GM18519 (cell line): Measurements from ENCODE around the gene GABBR1.

Experiments used
- ATAC-seq: cut with Tn5 transposase; IDR thresholded peaks from one replicate; pipeline ENCODE4 v1.9.1; 2021; ENCODE audit warnings: mild to moderate bottlenecking, moderate library complexity; ENCODE audit not compliant: unreplicated experiment, low FRiP score

Gene GABBR1

DNA sequence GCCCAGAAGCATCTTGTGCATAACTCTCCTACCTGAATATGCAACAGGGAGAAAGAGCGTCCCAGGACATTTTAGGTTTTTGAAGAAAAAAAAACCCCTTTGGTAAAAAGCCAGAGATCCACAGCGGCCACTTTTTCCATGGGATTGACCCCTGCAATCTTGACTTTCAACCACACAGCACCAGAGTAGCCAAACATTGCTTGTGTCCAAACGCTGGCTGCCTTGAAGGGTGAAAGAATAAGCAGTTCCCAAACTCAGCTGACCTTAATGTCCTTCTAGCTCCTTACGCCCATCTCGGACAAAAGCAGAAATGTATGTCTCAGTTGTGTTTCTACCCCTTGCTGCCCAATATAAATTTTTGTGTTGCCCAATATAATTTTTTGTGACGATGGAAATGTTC is 22.7 kb upstream of the GABBR1 start:
- ATAC-seq, result no peak

DNA sequence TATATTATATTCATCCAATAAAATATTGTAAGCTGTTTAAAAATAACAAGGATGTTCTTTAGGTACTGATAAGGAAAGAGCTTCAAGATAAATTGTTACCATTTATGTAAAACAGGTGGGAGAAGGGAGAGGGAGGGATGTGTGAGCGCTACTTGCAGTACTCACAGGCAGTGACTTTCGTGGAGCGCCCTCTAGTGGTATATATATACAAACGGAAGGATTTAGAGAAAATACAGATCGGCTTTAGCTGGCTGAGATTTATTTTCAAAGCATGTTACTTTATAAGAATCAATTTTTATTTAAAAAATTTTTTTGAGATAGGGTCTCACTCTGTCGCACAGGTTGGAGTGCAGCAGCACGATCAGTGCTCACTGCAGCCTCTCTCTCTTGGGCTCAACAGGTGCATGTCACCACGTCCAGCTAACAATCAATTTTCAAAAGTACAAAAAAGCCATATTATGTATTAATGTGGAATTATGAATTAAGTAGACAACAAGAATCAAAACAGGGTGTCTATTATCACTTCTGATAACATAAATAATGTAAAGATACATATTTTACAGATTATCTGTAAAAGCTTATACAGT is 20.6 kb upstream of the GABBR1 start:
- ATAC-seq, result no peak

DNA sequence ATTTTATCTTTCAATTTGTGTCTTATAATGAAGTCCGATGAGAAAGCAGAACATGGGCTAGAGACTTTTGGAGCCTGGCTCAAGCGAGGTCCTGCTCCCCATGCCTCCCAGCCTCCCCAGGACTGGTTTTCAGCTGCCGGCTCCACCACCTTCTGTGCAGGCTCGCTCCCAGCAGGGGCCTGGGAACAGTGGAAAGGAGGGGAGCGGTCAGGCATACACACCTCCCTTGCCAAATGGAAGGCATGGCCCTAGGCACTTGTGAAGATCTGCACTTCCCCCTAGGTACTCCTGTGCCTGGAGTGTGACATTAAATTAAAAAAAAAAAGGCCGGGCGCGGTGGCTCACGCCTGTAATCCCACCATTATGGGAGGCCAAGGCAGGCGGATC is 19.2 kb upstream of the GABBR1 start:
- no peak for ATAC-seq

GRCh38 chr6:29651413-29652197 is 18.6 kb upstream of the GABBR1 start:
- no peak for ATAC-seq

DNA sequence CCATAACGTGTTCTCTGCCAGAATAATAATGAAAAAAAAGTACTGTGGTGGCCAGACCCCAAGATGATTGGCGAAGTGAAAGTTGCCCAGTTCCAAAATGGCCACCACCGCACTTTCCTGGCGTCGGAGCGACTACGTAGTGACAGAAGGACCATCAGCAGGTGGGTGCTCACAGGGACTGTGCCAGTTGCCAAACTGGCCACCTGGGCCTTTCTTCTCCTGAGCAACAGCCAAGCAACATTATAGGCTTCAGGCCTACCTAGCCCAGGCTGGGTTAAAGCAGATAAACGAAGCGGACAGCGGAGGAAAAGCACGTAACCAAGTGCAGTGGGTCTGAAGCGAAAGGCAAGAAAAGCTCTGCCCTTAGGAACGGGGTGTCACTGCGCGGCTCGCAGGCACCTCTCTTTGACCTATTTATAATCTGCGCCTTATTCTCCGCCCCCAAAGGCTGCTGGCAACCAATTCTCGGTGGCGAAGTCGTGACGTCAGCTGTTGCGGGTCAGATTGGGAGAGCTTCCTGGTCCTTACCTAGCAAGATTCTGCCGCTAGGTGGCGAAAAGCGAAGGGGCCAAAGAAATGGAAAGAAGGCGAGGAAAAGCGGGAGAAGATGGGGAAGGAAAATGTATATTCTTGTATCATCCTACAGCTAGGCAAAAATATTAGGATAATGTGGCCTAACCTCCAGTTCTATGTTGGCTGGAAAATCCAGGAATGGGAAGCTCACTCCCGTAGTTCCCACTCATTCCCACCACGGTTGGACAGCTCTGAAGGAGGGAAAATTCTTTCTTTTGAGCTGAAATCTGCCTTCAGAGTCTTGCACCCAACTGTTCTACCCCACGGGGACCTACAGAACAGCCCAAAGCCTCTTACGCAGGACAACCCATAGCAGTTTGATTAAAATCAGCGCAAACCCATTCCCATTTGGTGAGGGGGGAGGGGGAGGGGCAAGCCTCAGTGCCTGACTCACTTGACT is 17.0 kb upstream of the GABBR1 start:
- ATAC-seq, result peak; percentile 91

GRCh38 chr6:29647927-29648642 is 15.1 kb upstream of the GABBR1 start:
- ATAC-seq, result no peak

- ATAC-seq, result no peak
Observed at GRCh38 chr6:29641430-29642148, 8.6 kb upstream of the GABBR1 start.

DNA sequence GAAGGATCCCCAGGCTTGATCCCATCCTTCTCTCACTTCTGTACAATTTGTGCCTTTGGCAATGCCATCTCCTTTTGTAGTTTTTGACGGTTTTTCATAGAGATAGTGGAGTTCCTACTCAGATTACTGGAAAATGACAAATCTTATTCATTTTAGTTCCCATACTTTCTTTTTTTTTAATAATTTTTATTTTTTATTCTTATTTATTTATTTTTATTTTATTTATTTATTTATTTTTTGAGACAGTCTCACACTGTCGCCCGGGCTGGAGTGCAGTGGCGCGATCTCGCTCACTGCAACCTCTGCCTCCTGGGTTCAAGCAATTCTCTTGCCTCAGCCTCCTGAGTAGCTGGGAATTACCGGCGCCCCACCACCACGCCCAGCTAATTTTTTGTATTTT is 4.3 kb upstream of the GABBR1 start:
- ATAC-seq, result no peak

- ATAC-seq, result no peak
Observed at GRCh38 chr6:29633534-29633905, 537 bp upstream of the GABBR1 start.

DNA sequence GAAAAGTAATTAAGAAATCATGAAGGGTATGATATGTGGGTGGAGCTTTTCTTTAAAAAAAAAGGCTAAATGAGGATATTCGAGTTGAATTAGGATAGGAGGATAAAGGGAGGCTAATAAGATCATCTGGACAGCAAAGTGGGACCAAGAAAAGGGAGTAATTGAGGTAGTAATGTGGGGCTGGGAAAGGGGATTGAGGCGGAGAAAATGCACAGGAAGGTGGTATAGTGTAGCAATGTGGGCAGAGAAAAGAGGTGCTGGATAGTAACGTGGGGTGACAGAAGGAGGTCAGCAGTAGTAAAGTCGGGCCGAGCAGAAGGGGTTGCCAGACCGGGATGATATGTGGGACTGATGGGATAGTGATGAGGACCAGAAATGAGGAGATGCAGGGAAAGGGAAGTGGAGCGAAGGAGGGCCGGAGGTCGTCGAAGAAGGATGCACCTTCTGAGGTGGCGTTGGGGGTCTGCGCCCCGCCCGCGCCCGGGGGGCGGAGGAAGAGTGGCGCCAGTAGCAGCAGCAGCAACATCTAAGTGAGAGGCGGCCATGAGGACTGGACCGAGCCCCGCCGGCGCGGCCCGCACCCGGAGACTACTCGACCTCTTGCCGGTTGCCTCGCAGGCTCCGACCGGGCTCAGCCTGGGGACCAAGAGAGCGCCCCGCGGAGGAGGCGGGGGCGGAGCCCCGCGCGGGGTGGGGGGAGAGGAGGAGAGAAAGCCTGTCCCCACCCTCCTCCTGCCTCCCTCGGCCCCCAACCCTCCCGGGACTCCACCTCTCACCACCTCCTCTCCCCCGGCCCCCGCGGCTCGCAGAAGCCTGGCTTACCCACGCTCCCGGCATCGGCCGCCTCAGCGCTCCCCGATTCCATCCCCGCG is 887 bp downstream of the GABBR1 start:
- no peak for ATAC-seq

DNA sequence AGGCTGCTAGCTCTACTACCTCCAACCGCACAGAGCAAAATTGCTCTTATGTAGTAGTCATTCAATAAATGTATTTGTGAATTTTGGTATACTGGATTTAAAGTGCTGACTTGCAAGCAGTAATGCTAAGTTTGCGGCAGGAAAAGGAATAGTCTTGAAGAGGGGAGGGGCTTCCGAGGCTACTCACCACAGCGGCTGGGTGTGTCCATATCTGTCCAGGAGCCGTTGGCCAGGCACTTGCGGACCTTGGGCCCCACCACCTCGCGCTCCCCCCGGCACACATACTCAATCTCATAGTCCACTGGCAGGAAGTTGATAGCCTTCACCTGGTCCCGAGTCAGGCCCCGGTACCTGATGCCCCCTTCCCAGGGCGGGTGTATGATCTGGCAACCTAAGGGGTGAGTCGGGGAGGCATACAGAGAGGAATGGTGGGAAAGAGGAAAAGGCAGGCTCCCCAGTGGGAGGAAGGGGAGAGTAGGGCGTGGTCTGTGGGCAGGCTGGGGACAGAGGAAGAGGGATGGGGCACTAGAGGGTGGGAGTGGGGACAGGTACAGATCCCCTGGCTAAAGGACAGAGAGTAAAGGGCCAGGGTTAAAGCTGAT is 1.7 kb downstream of the GABBR1 start:
- ATAC-seq, result no peak

GRCh38 chr6:29630315-29630714 is 2.7 kb downstream of the GABBR1 start:
- ATAC-seq, result no peak

GRCh38 chr6:29629571-29629970 is 3.4 kb downstream of the GABBR1 start:
- ATAC-seq, result no peak

DNA sequence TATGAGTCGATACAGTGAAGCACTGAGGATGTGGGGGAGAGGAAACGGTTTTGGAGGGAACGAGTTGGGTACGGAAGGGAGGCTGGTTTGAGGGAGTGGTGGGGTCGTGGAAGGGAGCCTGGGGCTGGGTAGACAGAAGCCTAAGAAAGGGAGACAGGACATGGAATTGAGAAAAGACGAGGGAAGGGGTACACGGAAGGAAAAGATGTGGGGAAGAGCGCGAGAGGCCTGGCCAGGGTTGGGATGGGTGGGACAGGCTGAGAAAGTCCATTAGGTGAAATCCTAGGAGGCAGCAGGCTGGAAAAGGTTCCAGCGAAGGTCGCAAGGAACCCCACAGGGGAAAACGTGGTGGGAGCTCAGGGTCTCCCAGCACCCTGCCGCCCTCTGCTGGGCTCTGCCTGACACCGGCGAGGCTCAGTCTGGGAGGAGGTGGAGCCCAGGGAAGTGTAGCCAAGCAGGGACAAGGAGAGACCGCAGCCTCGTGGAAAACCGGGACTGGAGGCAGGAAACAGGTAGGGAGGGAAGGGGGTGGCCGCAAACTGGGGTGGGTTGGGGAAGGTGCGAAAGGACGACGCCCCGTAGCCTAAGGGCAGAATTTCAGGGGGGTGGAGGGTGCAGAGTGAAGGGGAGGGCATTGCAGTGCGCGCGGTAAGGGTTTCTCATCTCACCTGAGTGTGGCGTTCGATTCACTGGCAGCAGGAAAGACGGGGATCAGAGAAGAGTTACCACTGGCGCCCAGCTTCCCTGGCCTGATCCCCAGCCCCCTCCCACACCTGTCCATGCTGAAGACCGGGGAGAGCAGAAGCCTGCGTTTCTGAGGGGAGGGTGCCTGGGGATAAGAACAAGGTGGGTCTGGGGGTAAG is 4.3 kb downstream of the GABBR1 start:
- no peak for ATAC-seq

GRCh38 chr6:29627755-29628418 is 5.1 kb downstream of the GABBR1 start:
- no peak for ATAC-seq

- no peak for ATAC-seq
Observed at GRCh38 chr6:29626948-29627754, 5.8 kb downstream of the GABBR1 start.
